GM20000 (cell line): ENCODE measurements around the gene ABR.

Source experiments
- DNase-seq: peaks from one replicate; pipeline ENCODE4 v3.0.0; 2012; ENCODE audit warnings: low spot score
- TF ChIP-seq, protein P1 (sequence below): IDR thresholded peaks from 2 replicates; pipeline ENCODE4 v1.5.1; 2012; ENCODE audit warnings: mild to moderate bottlenecking, control low read depth; ENCODE audit errors: extremely low read depth, missing control alignments

ABR gene

DNA sequence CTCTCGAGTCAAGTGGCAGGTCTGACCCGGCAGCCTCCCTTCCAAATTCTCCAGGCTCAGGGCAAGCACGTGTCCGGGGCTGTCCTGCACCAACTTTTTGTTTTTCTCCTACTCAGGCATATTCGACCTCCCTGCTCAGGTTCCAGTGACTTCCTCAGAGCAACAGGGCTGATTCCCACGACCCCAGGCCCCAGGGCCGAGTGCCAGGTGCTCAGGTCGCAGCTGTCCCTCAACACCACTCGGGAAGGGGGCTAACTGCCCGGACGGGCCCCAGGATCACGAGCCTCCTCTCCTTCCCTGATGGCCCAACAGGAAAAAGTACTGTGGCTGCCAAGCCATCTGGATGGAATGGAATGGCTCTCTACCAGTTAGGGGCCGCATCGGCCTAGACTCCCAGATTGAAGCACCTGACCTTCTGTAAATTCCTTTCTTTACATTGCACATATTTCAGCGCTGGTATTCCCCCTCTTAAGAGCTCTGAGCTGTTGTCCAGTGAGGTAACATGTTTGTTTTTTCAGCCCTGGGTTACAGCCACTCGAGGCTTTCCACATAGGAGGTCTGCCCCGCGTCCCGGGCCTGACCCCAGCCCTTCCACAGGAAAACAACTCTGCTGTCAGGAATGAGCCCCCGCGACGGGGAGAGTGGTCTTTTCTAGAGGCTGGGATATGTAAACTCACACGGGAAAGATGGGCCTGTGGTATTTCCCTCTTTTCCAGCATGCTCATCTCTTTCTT lies 225.2 kb downstream of the ABR start:
- DNase-seq = no peak
- TF ChIP-seq, protein P1, sequence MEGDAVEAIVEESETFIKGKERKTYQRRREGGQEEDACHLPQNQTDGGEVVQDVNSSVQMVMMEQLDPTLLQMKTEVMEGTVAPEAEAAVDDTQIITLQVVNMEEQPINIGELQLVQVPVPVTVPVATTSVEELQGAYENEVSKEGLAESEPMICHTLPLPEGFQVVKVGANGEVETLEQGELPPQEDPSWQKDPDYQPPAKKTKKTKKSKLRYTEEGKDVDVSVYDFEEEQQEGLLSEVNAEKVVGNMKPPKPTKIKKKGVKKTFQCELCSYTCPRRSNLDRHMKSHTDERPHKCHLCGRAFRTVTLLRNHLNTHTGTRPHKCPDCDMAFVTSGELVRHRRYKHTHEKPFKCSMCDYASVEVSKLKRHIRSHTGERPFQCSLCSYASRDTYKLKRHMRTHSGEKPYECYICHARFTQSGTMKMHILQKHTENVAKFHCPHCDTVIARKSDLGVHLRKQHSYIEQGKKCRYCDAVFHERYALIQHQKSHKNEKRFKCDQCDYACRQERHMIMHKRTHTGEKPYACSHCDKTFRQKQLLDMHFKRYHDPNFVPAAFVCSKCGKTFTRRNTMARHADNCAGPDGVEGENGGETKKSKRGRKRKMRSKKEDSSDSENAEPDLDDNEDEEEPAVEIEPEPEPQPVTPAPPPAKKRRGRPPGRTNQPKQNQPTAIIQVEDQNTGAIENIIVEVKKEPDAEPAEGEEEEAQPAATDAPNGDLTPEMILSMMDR = no peak

DNA sequence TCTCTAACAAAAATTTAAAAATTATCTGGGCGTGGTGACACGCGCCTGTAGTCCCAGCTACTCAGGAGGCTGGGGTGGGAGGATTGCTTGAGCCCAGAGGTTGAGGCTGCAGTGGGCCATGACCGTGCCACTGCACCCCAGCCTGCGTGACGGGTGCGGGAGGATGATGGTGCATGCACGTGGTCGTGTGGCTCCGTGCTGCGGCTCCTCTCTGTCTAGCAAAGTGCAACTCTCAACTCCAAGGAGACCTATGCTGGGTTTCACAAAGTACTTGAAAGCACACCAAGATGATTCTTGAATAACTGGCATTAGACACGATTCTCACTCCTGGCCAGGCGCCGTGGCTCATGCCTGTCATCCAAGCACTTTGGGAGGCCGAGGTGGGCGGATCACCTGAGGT lies 226.0 kb downstream of the ABR start:
- DNase-seq = no peak
- TF ChIP-seq, protein P1 = no peak
